HEK293 (cell line): ENCODE data around the gene ABLIM2.

Experiments used
- CTCF ChIA-PET: fragments of 350-600 bp; formaldehyde crosslinking; extraction: SDS; loops from one replicate; lab custom pipeline; 2021; ENCODE audit warnings: antibody characterized with exemption; lab: Yijun Ruan, JAX
- POLR2A ChIA-PET: fragments of 300-600 bp; formaldehyde crosslinking; extraction: SDS; loops from one replicate; lab custom pipeline; 2020; ENCODE audit warnings: antibody characterized with exemption, inconsistent platforms; lab: Yijun Ruan, JAX
- H3K27ac ChIP-seq: fragments of 200-500 bp; sonication (Bioruptor generic); 2 replicates; pipeline ENCODE4 v1.5.1; 2014; ENCODE audit warnings: low read depth, low read length, control low read depth, inconsistent platforms; ENCODE audit errors: extremely low read depth
- H3K36me3 ChIP-seq, 2 experiments: fragments of 200-500 bp in 1 of 2; sonication (Bioruptor generic) in 1 of 2; 1 replicate in 1 of 2; 2 replicates in 1 of 2; pipeline ENCODE4 v1.5.1; 2014 to 2017; ENCODE audit warnings: inconsistent platforms in 2 of 2, low read length in 2 of 2; ENCODE audit not compliant: control insufficient read depth in 2 of 2, insufficient read depth in 1 of 2
- H3K4me1 ChIP-seq: fragments of 200-500 bp; sonication (Bioruptor generic); 2 replicates; pipeline ENCODE4 v1.5.1; 2014; ENCODE audit warnings: mild to moderate bottlenecking, low read length, inconsistent platforms; ENCODE audit not compliant: control insufficient read depth, insufficient read depth
- H3K4me3 ChIP-seq: 2 replicates; pipeline ENCODE4 v1.5.1; 2011; ENCODE audit warnings: low read depth, mild to moderate bottlenecking, control low read depth, low read length, moderate library complexity
- H3K9me3 ChIP-seq: fragments of 200-500 bp; sonication (Bioruptor generic); 2 replicates; pipeline ENCODE4 v1.5.1; 2014; ENCODE audit warnings: low read depth, low read length, inconsistent platforms; ENCODE audit not compliant: control insufficient read depth, insufficient read depth
- CTCF ChIP-seq: fragments of 450-650 bp; formaldehyde crosslinking; IDR thresholded peaks from 2 replicates; pipeline ENCODE4 v1.5.1; 2016; ENCODE audit warnings: missing biosample characterization, missing genetic modification characterization
- EGR2 ChIP-seq: fragments of 450-650 bp; formaldehyde crosslinking; IDR thresholded peaks from 2 replicates; pipeline ENCODE4 v1.5.1; 2016; ENCODE audit warnings: low read depth, missing biosample characterization, missing genetic modification characterization
- GLI2 ChIP-seq: fragments of 450-650 bp; formaldehyde crosslinking; IDR thresholded peaks from 2 replicates; pipeline ENCODE4; 2017; ENCODE audit warnings: missing biosample characterization, missing genetic modification characterization, low read depth, borderline replicate concordance
- GLIS2 ChIP-seq: fragments of 450-650 bp; formaldehyde crosslinking; IDR thresholded peaks from 2 replicates; pipeline ENCODE4 v1.5.1; 2016; ENCODE audit warnings: missing biosample characterization, missing genetic modification characterization
- PRDM1 ChIP-seq: fragments of 450-650 bp; formaldehyde crosslinking; IDR thresholded peaks from 2 replicates; pipeline ENCODE4; 2016; ENCODE audit warnings: missing biosample characterization, missing genetic modification characterization
- ZFHX2 ChIP-seq: fragments of 450-650 bp; formaldehyde crosslinking; conservative IDR thresholded peaks from 2 replicates; pipeline ENCODE4 v1.5.1; 2016; ENCODE audit warnings: missing biosample characterization, missing genetic modification characterization
- ZNF404 ChIP-seq: fragments of 450-650 bp; formaldehyde crosslinking; IDR thresholded peaks from 2 replicates; pipeline ENCODE4 v1.5.1; 2017; ENCODE audit warnings: missing biosample characterization, missing genetic modification characterization
- ZNF626 ChIP-seq: fragments of 450-650 bp; sonication (Bioruptor Pico); formaldehyde crosslinking; IDR thresholded peaks from 2 replicates; pipeline ENCODE4 v1.5.1; 2018; ENCODE audit warnings: missing biosample characterization, missing genetic modification characterization, inconsistent platforms
- ZNF791 ChIP-seq: fragments of 450-650 bp; formaldehyde crosslinking; IDR thresholded peaks from 2 replicates; pipeline ENCODE4 v1.5.1; 2016; ENCODE audit warnings: missing biosample characterization, missing genetic modification characterization
- TF ChIP-seq, protein P1 (sequence below): fragments of 450-650 bp; formaldehyde crosslinking; IDR thresholded peaks from 2 replicates; pipeline ENCODE4 v1.5.1; 2016; ENCODE audit warnings: missing biosample characterization, missing genetic modification characterization
- TF ChIP-seq, protein P2 (sequence below): fragments of 450-650 bp; formaldehyde crosslinking; IDR thresholded peaks from 2 replicates; pipeline ENCODE4 v1.5.1; 2016; ENCODE audit warnings: missing biosample characterization, missing genetic modification characterization
- TF ChIP-seq, protein P3 (sequence below): fragments of 450-650 bp; formaldehyde crosslinking; conservative IDR thresholded peaks from 2 replicates; pipeline ENCODE4 v1.5.1; 2016; ENCODE audit warnings: low read depth, missing biosample characterization, missing genetic modification characterization

Gene ABLIM2

GRCh38 chr4:8016527-8016926, 142.1 kb downstream of the ABLIM2 start (continued):
- TF ChIP-seq ZNF626 (tag by site-specific recombination), result no peak

GRCh38 chr4:8015512-8015911, 143.1 kb downstream of the ABLIM2 start:
- H3K4me3 ChIP-seq, result no peak overlapping the region
- H3K9me3 ChIP-seq, result no peaks in the 10 kb centered on the region
- CTCF ChIA-PET, result interaction anchor here (0.6 to 1.0 kb wide), 6 partner anchors 28 to 223 kb away, joined by 3 to 6 read pairs (median 4); no protein-coding TSS in a partner anchor
- TF ChIP-seq GLI2 (no peak), CTCF (tag by site-specific recombination) (0 out of 2 replicates have a peak, but pooled peaks have one; percentile 47), ZNF791 (tag by site-specific recombination) (no peak), ZFHX2 (tag by site-specific recombination) (0 out of 2 replicates have a peak, but pooled peaks have one; percentile 15), ZNF404 (tag by site-specific recombination) (no peak), EGR2 (tag by site-specific recombination) (peak; percentile 57), GLIS2 (tag by site-specific recombination) (0 out of 2 replicates have a peak, but pooled peaks have one; percentile 24)
- TF ChIP-seq, protein P1, sequence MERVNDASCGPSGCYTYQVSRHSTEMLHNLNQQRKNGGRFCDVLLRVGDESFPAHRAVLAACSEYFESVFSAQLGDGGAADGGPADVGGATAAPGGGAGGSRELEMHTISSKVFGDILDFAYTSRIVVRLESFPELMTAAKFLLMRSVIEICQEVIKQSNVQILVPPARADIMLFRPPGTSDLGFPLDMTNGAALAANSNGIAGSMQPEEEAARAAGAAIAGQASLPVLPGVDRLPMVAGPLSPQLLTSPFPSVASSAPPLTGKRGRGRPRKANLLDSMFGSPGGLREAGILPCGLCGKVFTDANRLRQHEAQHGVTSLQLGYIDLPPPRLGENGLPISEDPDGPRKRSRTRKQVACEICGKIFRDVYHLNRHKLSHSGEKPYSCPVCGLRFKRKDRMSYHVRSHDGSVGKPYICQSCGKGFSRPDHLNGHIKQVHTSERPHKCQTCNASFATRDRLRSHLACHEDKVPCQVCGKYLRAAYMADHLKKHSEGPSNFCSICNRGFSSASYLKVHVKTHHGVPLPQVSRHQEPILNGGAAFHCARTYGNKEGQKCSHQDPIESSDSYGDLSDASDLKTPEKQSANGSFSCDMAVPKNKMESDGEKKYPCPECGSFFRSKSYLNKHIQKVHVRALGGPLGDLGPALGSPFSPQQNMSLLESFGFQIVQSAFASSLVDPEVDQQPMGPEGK (tag by site-specific recombination), result 0 out of 2 replicates have a peak, but pooled peaks have one; percentile 29
- TF ChIP-seq, protein P2, sequence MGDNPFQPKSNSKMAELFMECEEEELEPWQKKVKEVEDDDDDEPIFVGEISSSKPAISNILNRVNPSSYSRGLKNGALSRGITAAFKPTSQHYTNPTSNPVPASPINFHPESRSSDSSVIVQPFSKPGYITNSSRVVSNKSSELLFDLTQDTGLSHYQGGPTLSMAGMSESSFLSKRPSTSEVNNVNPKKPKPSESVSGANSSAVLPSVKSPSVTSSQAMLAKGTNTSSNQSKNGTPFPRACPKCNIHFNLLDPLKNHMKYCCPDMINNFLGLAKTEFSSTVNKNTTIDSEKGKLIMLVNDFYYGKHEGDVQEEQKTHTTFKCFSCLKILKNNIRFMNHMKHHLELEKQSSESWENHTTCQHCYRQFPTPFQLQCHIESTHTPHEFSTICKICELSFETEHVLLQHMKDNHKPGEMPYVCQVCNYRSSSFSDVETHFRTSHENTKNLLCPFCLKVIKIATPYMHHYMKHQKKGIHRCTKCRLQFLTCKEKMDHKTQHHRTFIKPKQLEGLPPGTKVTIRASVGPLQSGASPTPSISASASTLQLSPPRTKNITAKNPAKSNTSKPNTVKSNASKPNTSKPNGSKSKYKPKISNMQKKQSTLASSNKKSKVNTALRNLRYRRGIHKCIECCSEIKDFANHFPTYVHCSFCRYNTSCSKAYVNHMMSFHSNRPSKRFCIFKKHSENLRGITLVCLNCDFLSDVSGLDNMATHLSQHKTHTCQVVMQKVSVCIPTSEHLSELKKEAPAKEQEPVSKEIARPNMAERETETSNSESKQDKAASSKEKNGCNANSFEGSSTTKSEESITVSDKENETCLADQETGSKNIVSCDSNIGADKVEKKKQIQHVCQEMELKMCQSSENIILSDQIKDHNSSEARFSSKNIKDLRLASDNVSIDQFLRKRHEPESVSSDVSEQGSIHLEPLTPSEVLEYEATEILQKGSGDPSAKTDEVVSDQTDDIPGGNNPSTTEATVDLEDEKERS (tag by site-specific recombination), result no peak
- TF ChIP-seq, all 188 proteins: peak for 5
- POLR2A ChIA-PET, result no interaction called here
- Histone ChIP-seq H3K27ac (no peak overlapping the region), H3K4me1 (no peaks in the 10 kb centered on the region), H3K36me3 (no peaks in the 10 kb centered on the region)

GRCh38 chr4:8013976-8014726, 144.5 kb downstream of the ABLIM2 start:
- H3K36me3 ChIP-seq, result no peaks in the 10 kb centered on the region
- ChIA-PET CTCF (interaction anchor here (1.1 kb wide), 1 partner anchor 27 kb away, joined by 4 read pairs; no protein-coding TSS in a partner anchor), POLR2A (no interaction called here)
- H3K4me3 ChIP-seq, result no peak overlapping the region
- no peaks in the 10 kb centered on the region for H3K4me1 ChIP-seq
- TF ChIP-seq PRDM1 (tag by site-specific recombination) (no peak), EGR2 (tag by site-specific recombination) (peak; percentile 75), ZFHX2 (tag by site-specific recombination) (peak; percentile 56)
- TF ChIP-seq, protein P3, sequence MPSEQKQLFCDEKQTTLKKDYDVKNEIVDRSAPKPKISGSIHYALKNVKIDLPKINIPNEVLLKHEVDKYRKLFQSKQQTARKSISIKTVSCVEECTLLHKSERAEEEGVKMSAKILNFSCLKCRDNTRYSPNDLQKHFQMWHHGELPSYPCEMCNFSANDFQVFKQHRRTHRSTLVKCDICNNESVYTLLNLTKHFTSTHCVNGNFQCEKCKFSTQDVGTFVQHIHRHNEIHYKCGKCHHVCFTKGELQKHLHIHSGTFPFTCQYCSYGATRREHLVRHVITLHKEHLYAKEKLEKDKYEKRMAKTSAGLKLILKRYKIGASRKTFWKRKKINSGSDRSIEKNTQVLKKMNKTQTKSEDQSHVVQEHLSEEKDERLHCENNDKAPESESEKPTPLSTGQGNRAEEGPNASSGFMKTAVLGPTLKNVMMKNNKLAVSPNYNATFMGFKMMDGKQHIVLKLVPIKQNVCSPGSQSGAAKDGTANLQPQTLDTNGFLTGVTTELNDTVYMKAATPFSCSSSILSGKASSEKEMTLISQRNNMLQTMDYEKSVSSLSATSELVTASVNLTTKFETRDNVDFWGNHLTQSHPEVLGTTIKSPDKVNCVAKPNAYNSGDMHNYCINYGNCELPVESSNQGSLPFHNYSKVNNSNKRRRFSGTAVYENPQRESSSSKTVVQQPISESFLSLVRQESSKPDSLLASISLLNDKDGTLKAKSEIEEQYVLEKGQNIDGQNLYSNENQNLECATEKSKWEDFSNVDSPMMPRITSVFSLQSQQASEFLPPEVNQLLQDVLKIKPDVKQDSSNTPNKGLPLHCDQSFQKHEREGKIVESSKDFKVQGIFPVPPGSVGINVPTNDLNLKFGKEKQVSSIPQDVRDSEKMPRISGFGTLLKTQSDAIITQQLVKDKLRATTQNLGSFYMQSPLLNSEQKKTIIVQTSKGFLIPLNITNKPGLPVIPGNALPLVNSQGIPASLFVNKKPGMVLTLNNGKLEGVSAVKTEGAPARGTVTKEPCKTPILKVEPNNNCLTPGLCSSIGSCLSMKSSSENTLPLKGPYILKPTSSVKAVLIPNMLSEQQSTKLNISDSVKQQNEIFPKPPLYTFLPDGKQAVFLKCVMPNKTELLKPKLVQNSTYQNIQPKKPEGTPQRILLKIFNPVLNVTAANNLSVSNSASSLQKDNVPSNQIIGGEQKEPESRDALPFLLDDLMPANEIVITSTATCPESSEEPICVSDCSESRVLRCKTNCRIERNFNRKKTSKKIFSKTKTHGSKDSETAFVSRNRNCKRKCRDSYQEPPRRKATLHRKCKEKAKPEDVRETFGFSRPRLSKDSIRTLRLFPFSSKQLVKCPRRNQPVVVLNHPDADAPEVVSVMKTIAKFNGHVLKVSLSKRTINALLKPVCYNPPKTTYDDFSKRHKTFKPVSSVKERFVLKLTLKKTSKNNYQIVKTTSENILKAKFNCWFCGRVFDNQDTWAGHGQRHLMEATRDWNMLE (tag by site-specific recombination), result no peak
- no peak overlapping the region for H3K27ac ChIP-seq
- H3K9me3 ChIP-seq, result no peaks in the 10 kb centered on the region
